HG03064 (cell line): ENCODE results near the gene PAPLN.

ENCODE experiments used
- ATAC-seq: cut with Tn5 transposase; IDR thresholded peaks from one replicate; pipeline ENCODE4 v1.9.1; 2021; ENCODE audit warnings: low read depth; ENCODE audit not compliant: unreplicated experiment

The PAPLN gene

DNA sequence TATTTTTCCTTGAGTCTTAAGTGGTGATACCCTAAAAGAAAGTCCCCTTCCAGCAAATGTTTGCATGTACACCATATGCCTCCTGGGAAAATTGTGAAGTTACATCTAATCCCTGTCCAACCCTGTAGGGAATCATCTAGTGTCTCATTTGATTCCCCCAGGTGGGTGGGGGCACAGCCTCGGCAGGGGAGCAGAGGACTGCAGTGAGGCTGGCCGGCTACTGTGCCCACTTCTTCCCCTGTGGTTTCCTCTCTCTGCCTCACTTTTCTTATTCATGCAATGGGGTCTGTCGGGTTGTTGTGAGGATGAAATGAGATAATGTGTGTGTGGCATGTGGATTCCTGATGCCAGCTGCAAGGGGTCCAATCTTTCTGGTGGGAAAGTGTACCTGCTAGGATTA, 6.0 kb downstream of the PAPLN start:
- ATAC-seq: no peak

DNA sequence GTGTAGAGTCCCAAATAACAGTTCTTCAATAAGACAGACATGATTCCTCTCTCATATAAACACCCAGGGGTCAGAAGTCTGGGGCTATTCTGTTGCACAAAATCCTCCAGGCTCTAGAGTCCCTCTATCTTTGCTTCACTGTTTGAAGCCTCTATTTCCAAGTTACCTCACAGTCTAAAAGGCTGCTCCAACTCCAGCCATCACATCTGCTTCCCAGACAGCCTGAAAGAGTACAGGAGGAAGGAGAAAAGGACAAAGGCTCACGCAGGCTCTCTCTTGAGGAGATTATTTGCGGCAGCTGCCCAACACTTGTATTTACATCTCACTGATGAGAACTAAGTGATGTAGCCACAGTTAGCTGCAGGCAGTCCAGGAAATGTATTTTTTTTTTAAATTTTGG, 6.4 kb downstream of the PAPLN start:
- ATAC-seq: no peak

DNA sequence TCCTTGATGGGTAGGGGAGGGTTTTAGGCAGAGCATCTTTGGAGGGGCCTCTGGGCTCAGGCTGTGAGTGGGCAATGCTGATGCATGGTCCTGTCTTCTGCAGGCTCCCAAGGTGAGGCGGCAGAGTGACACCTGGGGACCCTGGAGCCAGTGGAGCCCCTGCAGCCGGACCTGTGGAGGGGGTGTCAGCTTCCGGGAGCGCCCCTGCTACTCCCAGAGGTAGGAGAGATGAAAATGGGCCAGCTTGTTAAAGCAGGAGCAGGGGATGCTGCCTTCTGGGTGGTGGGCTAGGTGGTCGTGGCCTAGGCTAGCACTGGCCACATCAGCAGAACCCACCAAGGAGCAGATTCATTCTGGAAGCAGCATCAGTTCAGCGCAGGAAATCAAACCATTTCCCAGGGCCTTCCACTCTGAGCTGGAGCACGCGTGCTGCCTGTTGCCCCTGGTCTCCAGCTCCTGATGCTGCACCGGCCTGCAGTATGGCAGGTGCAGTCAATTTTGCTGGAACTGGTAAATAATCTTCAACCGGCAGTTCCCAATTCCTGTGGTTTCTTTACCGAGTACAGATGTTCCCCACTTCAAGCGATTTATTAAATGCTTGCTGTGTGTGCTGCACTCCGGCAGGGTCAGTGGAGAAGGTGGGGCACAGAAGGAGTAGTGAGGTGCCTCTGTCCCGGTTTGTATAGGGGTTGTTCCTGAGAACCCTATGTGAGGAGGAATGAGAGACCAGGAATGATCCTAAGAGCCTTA, 7.4 kb downstream of the PAPLN start:
- no peak for ATAC-seq

DNA sequence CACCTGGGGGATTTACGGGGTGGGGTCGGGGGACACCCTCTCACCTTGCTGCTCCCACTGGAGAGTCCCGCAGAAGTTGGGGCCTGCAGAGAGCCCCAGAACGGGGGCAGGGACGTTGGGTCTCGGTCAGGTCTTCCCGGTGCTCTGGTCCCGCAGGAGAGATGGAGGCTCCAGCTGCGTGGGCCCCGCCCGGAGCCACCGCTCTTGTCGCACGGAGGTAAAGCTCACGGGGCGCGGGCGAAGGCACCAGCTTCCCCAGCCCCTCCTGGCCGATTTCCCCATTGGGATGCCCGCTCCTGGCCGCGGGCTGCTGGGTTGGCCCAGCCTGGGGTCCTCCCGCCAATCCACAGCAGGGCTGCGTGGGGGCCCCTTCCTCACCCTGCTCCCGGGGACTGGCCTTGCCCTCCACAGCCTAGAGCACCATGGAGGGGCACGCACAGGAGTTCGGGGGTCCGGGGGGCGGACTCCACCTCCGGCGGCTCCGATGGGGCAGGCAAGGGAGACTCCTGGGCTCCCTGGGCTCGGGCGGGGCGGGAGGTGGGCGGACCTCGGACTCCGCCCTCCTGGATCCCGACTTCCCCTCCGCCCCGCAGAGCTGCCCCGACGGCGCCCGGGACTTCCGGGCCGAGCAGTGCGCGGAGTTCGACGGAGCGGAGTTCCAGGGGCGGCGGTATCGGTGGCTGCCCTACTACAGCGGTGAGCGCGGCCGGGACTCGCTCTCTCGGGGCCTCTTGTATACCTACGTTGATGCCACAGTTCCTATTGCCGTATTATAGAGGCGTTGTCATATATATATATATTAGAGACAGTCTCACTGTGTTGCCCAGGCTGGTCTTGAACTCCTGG, 8.4 kb downstream of the PAPLN start:
- ATAC-seq: peak; percentile 46

DNA sequence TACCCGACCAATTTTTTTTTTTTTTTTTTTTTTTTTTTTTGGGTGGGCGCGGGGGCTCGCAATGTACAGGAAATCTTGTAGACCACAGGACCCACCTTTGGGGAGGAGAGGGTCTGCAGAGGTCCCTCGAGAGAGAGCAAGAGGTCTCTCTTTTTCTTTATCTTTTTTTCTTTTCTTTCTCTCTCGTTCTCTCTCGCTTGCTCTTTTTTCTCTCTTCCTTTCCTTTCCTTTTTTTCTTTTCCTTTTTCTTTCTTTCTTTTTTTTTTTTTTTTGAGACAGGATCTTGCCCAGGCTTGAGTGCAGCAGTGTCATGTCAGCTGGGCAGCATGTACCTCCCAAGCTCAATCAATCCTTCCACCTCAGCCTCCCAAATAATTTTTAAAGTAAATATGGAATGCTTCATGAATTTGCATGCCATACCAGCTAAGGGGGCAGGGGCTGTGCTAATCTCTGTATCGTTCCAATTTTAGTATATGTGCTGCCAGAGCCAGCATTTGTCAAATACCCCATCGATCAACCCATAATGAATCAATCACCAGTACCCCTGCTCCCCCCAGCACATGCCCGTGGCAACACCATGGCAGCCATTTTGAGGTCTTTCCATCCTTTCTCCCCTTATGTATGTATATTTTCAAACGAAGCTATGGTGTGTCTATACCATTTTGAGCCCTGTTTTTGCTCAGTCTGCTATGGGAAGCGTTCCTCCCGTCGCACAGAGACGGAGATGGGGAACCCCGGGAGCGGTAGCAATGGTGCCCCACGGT, 9.3 kb downstream of the PAPLN start:
- no peak for ATAC-seq

DNA sequence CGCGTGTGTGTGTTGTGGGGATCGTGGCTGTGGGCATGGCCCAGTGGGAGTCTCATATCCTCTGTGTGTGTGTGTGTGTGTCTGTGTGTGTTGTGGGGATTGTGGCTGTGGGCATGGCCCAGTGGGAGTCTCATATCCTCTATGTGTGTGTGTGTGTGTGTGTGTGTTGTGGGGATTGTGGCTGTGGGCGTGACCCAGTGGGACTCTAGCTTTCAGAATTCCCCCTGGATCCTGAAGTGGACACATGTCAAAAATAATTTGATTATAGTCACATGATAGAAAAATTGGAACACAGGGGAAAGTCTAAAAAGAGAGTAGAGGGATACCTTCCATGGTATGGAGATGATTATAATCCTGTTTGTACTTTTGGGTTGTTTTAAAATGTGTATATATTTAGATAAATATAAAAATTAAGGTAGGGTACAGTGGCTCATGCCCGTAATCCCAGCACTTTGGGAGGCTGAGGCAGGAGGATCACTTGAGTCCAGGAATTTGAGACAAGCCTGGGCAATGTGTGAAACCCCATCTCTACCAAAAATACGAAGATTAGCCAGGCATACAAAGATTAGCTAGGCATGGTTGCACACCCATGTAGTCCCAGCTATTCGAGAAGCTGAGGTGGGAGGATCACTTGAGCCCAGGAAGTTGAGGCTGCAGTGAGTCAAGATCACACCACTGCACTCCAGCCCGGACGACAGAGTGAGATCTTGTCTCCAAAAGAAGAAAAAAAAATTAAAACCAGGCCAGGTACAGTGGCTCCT, 11.0 kb downstream of the PAPLN start:
- no peak for ATAC-seq

DNA sequence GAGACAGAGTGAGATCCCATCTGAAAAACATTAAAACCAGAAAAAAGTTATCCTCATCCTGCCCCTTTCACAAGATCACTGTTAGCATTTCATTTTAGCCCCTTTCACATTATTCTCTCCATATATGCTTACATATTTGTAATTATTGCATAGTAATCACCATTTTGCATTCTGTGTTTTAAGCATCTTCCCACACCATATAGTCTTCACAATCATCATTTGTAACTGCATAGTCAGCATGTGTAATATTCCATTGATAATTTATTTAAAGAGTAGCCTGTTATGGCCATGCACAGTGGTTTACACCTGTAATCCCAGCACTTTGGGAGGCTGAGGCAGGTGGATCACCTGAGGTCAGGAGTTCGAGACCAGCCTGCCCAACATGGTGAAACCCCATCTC, 11.8 kb downstream of the PAPLN start:
- no peak for ATAC-seq

DNA sequence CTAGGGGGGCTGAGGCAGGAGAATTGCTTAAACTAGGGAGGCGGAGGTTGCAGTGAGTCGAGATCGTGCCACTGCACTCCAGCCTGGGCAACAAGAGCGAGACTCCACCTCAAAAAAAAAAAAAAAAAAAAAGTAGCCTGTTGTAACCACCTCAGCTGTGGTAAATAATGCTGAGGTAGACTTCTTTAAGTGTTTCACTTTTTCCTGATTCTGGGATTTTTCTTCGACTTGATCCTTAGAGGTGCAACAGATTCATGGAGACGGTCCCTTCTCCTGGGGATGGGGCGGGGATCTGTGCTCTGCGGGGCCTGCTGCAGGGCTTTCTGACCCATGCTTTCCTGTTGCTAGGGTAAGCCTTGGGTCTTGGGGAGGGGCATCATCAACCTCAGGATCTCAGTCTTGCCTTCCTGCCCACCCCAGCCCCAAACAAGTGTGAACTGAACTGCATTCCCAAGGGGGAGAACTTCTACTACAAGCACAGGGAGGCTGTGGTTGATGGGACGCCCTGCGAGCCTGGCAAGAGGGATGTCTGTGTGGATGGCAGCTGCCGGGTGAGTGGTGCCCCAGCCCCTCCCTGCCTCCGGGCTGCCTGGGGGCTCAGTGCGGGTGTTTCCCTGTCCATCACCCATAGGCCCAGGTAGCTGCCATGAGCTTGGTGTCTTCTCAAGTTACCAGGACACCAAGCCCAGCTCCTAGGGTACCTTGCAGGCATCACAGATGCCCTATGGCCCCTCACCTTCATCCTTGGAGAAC, 12.4 kb downstream of the PAPLN start:
- ATAC-seq: no peak

DNA sequence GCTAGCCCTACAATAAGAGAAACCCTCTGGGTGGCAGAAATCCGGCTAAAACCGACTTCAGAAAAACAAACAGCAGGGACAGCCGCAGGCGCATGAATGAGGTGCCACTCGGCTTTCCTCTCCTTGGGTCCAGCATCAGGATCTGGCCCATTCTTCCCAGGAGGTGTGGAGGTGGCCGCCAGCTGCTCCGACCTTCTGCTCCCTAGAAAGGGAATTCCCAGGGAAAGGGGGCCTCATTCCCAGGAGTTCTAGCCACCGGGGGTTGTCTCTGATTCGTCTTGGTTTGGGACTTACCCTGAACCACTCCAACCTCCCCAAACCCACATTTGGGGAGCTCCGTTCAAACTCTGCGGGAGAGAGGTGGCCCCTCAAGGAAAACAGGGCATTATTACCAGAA, 13.0 kb downstream of the PAPLN start:
- ATAC-seq: no peak

DNA sequence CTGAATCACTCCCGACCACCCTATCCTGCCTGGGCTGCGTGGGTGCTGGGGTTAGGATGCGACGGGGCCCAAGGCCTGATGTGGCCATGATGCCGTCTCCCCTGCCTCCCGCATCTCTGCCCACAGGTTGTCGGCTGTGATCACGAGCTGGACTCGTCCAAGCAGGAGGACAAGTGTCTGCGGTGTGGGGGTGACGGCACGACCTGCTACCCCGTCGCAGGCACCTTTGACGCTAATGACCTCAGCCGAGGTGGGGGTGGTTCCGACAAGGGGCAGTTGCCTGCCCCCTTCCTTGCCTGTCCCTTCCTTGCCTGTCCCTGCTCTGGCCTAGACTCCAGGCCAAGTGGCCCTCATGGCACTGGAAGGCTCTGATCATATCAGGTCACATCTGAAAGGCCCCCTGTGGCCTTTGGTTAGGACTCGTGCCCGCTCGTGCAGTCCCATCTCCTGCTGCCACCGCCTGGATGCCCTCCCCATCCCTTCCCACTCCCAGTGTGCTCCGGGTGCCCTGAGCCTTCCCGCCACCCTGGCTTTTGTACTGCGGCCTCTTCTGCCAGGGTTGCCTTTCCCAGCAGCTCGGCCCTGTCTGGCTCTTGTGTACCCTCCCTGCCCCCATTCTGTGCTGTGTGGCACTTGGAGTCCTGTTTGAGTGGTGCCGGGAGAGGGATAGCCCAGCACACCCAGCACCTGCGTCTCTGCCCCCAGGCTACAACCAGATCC, 13.6 kb downstream of the PAPLN start:
- ATAC-seq: no peak

DNA sequence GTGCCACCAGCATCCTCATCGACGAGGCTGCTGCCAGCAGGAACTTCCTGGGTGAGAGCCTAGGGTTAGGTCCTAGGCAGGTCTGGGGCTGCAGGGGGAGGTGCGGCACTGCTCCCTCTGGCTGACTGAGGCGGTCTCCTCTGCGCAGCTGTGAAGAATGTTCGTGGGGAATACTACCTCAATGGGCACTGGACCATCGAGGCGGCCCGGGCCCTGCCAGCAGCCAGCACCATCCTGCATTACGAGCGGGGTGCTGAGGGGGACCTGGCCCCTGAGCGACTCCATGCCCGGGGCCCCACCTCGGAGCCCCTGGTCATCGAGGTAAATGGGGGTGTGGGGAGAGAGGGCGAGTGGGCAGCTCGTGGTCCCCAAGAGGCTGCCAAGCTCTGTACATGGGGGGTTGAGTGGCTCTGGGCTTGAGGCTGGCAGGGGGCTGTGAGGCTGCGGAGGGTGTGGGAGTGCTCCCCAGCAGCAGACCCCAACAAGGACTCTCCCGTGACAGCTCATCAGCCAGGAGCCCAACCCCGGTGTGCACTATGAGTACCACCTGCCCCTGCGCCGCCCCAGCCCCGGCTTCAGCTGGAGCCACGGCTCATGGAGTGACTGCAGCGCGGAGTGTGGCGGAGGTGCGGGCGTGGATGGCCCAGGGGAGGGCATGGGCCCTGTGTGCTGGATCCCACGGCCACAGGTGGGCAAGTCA, 14.4 kb downstream of the PAPLN start:
- no peak for ATAC-seq

DNA sequence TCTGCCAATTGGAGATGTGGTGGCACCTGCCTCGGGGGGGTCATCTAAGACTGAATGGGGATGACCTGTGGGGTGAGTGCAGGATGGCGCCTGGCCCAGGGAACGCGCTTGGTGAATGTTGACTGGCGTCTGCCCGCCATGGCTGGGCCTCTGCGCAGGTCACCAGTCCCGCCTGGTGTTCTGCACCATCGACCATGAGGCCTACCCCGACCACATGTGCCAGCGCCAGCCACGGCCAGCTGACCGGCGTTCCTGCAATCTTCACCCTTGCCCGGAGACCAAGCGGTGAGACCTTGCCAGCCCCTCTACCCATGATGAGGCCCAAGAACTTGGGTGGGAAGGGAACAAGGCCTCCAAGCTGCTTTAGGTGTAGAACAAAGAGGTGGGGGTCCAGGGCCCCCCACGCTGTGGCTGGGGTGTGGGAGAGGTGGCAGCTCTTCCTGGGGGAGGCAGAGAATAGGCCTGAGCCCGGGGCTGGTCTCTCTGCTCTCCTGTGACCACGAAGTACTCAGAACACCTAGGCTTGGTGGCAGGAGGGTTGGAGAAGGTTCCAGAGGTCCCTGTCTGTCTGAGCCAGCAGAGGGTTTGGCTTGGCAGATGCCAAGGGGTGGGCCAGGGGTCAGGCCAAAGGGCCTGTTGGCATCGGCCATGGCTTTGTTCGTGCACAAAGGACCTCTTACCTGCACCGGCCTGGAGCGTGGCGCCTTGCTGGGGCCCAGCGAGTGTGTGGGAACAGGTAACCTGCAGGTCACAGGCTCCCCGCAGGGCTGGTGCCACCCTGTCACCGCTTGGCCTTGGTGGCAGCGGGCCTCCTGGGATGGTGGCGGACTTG, 15.4 kb downstream of the PAPLN start:
- no peak for ATAC-seq

DNA sequence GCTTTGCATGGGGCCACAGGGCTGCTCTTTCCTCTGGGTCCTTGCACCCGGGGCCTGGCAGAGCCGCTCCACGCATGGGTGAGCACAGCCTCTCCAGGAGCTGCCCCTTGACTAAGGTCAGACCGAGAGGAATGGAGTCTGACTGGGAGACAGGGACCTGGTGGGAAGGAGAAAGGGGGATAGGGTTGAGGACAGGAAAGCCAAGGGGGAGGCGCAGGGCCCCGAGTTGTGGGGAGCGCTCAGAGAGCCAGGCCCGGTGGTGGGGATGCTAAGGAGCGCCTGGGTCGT, 16.0 kb downstream of the PAPLN start:
- no peak for ATAC-seq

DNA sequence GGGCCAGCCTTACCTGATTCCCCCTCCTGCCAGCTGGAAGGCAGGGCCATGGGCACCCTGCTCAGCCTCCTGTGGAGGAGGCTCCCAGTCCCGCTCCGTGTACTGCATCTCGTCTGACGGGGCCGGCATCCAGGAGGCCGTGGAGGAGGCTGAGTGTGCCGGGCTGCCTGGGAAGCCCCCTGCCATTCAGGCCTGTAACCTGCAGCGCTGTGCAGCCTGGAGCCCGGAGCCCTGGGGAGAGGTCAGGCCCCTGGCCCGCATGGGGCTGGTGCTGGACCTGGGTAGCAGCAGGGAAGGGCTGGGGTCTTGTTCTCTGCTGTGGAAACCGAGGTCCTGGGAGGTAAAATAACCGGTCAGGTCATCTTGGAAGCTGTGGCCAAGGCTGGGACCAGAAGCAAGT, 16.4 kb downstream of the PAPLN start:
- ATAC-seq: no peak

DNA sequence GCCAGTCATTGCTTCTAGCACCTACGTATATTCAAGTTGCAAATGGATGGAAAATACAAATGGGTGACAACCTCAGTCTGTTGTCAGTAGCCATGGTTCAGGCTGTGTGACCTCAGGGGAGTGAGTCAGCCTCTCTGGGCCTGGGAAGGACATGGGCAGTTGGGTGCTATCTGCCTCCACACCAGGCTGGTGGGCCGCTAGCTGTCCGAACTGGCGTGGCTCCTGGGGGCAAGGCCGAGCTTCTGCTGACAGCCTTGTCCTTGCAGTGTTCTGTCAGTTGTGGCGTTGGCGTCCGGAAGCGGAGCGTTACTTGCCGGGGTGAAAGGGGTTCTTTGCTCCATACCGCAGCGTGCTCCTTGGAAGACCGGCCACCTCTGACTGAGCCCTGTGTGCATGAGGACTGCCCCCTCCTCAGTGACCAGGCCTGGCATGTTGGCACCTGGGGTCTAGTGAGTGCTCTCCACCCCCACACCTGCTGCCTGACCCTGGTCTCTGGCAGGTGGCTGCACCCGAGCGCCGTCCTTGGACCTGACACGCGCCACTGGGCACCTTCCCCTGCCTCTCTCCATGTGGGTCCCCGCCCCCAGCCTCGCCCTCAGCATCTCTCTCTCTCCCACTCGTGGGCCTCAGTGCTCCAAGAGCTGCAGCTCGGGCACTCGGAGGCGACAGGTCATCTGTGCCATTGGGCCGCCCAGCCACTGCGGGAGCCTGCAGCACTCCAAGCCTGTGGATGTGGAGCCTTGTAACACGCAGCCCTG, 17.1 kb downstream of the PAPLN start:
- no peak for ATAC-seq

DNA sequence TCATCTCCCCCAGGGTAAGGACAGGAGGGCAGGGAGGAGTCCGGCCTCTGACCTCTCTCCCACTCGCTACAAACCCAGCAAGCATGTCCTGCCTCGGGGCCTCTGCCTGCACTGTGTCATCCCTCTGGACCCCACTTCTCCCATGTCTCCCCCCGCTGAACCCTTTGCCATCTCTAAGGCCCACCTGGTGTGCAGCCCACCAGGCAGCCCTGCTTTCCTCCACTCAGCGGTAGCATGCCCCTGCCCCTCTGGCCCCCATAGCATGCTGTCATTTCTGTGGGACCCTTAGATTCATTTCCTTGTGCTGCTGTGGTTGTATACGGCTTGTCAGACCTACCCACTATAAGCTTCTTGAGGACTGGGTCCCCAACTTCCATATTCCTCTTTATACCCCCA, 17.7 kb downstream of the PAPLN start:
- ATAC-seq: no peak

DNA sequence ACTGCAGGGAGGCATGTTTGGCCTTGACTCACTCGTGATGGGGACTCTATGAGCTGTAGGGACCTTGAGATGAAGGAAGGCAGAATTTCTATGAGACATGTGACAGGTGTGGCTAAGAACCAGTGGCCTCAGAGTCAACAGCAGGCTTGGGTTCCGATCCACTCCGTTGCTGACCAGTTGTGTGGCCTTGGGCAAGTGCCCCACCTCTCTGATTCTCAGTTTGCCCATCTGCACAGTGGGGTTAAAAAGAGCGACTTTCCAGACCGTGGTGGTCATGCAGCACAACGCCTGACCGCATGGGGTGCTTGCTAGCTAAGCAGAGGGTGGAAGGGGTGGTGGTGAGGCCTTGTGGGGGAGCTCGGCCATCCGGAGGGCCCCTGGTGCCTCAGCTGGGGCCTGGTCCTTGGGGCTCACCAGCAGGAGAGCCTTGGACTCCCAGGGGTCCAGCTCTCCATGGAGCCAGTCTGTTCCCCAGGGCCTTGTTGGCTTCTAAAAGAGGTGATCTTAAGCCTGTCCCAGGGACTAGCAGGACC, 18.5 kb downstream of the PAPLN start:
- ATAC-seq: no peak
